ENCODE measurements around the gene MICAL3.
"Not testable (repeated sequence)": the region's sequence is repeated elsewhere in the genome, so short reads cannot be mapped to it uniquely, and the experiment has no call there.

Gene MICAL3

GRCh38 chr22:18064636-18065035 is 40.3 kb upstream of the MICAL3 start:
- TF ChIP-seq EZH2phosphoT487 (IDR thresholded peaks at IDR 0.05; ENCODE audit: low read length), result no peak
- Histone ChIP-seq H3K36me3 (replicated peaks; ENCODE audit: insufficient read depth, low read length) (no peaks in the 10 kb centered on the region), H3K4me1 (ENCODE audit: low read length) (peaks cover 15% of the 10 kb centered on the region), H3K4me3 (ENCODE audit: low read length) (no peak overlapping the region), H3K27me3 (replicated peaks; ENCODE audit: insufficient read depth, low read length) (no peaks in the 10 kb centered on the region), H2AFZ (ENCODE audit: low read length) (no peak overlapping the region), H4K20me1 (ENCODE audit: insufficient read depth, low read length) (no peaks in the 10 kb centered on the region), H3K79me2 (ENCODE audit: low read length) (no peaks in the 10 kb centered on the region), H3F3A (ENCODE audit: insufficient read depth, low read length) (peaks cover 8% of the 10 kb centered on the region; the same call in 1 of the 2 replicates), H3K27ac (ENCODE audit: low read length) (no peak overlapping the region), H3K9me3 (replicated peaks; ENCODE audit: insufficient read depth, low read length) (no peaks in the 10 kb centered on the region), H3K4me2 (ENCODE audit: low read depth, low read length) (no peak overlapping the region), H3K9me2 (replicated peaks; ENCODE audit: insufficient read depth, low read length) (no peaks in the 10 kb centered on the region), H3K9ac (ENCODE audit: low read length) (no peak overlapping the region)
- no peak for DNase-seq

DNA sequence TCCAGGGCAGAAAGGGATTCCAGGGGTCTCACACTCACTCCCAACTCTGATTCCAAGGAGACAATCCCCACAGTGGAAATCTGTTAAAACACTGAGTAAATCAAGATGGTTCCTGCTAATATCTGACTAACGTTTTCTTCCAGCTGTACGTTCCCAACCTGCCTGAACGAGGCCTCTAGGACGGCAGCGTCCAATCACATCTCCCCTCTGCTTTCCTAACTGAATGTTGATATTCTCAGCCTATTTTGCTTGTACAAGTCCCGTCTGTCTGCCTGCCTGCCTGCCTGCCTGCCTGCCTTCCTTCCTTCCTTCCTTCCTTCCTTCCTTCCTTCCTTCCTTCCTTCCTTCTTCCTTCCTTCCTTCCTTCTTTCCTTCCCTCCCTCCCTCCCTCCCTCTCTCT is 39.4 kb upstream of the MICAL3 start:
- DNase-seq; H3K9me2 ChIP-seq (replicated peaks; ENCODE audit: insufficient read depth, low read length); H3K36me3 ChIP-seq (replicated peaks; ENCODE audit: insufficient read depth, low read length); H3K27ac ChIP-seq (ENCODE audit: low read length); H2AFZ ChIP-seq (ENCODE audit: low read length); H3K4me3 ChIP-seq (ENCODE audit: low read length); H3F3A ChIP-seq (ENCODE audit: insufficient read depth, low read length); H3K79me2 ChIP-seq (ENCODE audit: low read length); H4K20me1 ChIP-seq (ENCODE audit: insufficient read depth, low read length); H3K9ac ChIP-seq (ENCODE audit: low read length); H3K27me3 ChIP-seq (replicated peaks; ENCODE audit: insufficient read depth, low read length); H3K4me2 ChIP-seq (ENCODE audit: low read depth, low read length); H3K9me3 ChIP-seq (replicated peaks; ENCODE audit: insufficient read depth, low read length): not testable (repeated sequence)
- peaks cover 15% of the 10 kb centered on the region for H3K4me1 ChIP-seq (ENCODE audit: low read length)

DNA sequence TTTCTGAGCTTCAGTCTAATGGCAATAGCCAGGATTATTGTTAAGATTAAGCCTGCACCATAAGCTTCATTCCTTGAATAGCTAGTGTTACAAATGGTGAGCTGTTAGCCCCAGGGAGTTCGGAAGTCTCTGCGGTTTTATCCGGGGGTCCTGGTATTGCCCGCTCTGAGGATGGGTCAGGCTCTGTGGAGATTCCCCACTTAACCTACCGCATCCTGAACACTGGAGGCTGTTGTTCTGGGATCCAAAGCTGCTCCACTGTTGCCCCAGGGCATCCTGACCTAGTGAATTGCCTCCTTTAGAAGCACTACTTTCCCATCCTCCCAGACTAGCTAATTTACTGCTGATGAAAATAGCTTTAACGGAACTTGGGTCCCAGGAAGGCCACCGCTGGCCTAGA is 38.9 kb upstream of the MICAL3 start:
- H3K27ac ChIP-seq (ENCODE audit: low read length), result no peak overlapping the region
- H3K4me1 ChIP-seq (ENCODE audit: low read length), result peaks cover 16% of the 10 kb centered on the region
- H3F3A ChIP-seq (ENCODE audit: insufficient read depth, low read length), result peaks cover 8% of the 10 kb centered on the region; the same call in 1 of the 2 replicates
- no peak overlapping the region for H3K4me2 ChIP-seq (ENCODE audit: low read depth, low read length)
- no peaks in the 10 kb centered on the region for H3K9me2 ChIP-seq (replicated peaks; ENCODE audit: insufficient read depth, low read length)
- no peaks in the 10 kb centered on the region for H4K20me1 ChIP-seq (ENCODE audit: insufficient read depth, low read length)
- no peak overlapping the region for H3K4me3 ChIP-seq (ENCODE audit: low read length)
- no peaks in the 10 kb centered on the region for H3K27me3 ChIP-seq (replicated peaks; ENCODE audit: insufficient read depth, low read length)
- H3K79me2 ChIP-seq (ENCODE audit: low read length), result no peaks in the 10 kb centered on the region
- no peak for DNase-seq
- no peak overlapping the region for H2AFZ ChIP-seq (ENCODE audit: low read length)
- H3K36me3 ChIP-seq (replicated peaks; ENCODE audit: insufficient read depth, low read length), result no peaks in the 10 kb centered on the region
- H3K9ac ChIP-seq (ENCODE audit: low read length), result no peak overlapping the region
- H3K9me3 ChIP-seq (replicated peaks; ENCODE audit: insufficient read depth, low read length), result no peaks in the 10 kb centered on the region
- TF ChIP-seq EZH2 (optimal IDR thresholded peaks at IDR 0.05; ENCODE audit: low read depth, low read length) (no peak), EZH2phosphoT487 (IDR thresholded peaks at IDR 0.05; ENCODE audit: low read length) (no peak)
- TF ChIP-seq, protein P1, sequence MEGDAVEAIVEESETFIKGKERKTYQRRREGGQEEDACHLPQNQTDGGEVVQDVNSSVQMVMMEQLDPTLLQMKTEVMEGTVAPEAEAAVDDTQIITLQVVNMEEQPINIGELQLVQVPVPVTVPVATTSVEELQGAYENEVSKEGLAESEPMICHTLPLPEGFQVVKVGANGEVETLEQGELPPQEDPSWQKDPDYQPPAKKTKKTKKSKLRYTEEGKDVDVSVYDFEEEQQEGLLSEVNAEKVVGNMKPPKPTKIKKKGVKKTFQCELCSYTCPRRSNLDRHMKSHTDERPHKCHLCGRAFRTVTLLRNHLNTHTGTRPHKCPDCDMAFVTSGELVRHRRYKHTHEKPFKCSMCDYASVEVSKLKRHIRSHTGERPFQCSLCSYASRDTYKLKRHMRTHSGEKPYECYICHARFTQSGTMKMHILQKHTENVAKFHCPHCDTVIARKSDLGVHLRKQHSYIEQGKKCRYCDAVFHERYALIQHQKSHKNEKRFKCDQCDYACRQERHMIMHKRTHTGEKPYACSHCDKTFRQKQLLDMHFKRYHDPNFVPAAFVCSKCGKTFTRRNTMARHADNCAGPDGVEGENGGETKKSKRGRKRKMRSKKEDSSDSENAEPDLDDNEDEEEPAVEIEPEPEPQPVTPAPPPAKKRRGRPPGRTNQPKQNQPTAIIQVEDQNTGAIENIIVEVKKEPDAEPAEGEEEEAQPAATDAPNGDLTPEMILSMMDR (IDR thresholded peaks at IDR 0.05; ENCODE audit: low read length), result no peak

DNA sequence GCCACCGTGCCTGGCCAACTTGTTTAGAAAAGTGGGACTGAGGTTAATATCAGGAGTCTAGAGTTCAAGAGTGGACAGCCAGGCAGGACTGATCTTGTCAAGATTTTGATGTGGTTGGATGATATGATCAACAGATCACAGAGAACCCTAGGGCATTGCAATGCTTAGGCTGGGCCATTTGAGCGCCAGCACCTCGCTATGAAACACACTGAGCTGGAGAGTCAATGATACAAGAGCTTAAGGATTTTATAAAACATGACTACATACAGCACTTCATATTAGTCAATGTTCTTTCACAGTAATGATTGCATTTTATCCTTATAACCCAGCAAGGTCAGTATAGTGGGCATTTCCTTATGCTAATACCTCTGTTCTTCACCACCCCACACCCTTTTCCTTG is 38.1 kb upstream of the MICAL3 start:
- Histone ChIP-seq H3K4me2 (ENCODE audit: low read depth, low read length) (no peak overlapping the region), H3K4me1 (ENCODE audit: low read length) (peaks cover 24% of the 10 kb centered on the region), H3K79me2 (ENCODE audit: low read length) (no peaks in the 10 kb centered on the region), H4K20me1 (ENCODE audit: insufficient read depth, low read length) (no peaks in the 10 kb centered on the region), H2AFZ (ENCODE audit: low read length) (no peak overlapping the region), H3K9me2 (replicated peaks; ENCODE audit: insufficient read depth, low read length) (no peaks in the 10 kb centered on the region), H3K27ac (ENCODE audit: low read length) (no peak overlapping the region), H3K36me3 (replicated peaks; ENCODE audit: insufficient read depth, low read length) (no peaks in the 10 kb centered on the region), H3K9ac (ENCODE audit: low read length) (no peak overlapping the region), H3K27me3 (replicated peaks; ENCODE audit: insufficient read depth, low read length) (no peaks in the 10 kb centered on the region), H3K9me3 (replicated peaks; ENCODE audit: insufficient read depth, low read length) (no peaks in the 10 kb centered on the region), H3K4me3 (ENCODE audit: low read length) (no peak overlapping the region), H3F3A (ENCODE audit: insufficient read depth, low read length) (peaks cover 14% of the 10 kb centered on the region; the same call in 1 of the 2 replicates)
- no peak for DNase-seq
- no peak for TF ChIP-seq EZH2 (optimal IDR thresholded peaks at IDR 0.05; ENCODE audit: low read depth, low read length)
- no peak for TF ChIP-seq EZH2phosphoT487 (IDR thresholded peaks at IDR 0.05; ENCODE audit: low read length)
- TF ChIP-seq, protein P1 (IDR thresholded peaks at IDR 0.05; ENCODE audit: low read length), result no peak

All from MM.1S (cell line).